NCI-H2081 treated with DMSO at 0.1 percent for 48 hours (cell line): ENCODE data around the gene OR51B4.
"Not testable (repeated sequence)": the region's sequence is repeated elsewhere in the genome, so short reads cannot be mapped to it uniquely, and the experiment has no call there.

Experiments
- DNase-seq: peaks from one replicate; lab custom pipeline; 2025; lab: John Stamatoyannopoulos, UW

OR51B4 gene

GRCh38 chr11:5294342-5294995 lies 7.3 kb downstream of the OR51B4 start:
- DNase-seq: not testable (repeated sequence)

- DNase-seq: no peak
These were observed 8.7 kb downstream of the OR51B4 start for GRCh38 chr11:5293028-5293427.

GRCh38 chr11:5291207-5291838 lies 10.4 kb downstream of the OR51B4 start:
- DNase-seq: no peak

GRCh38 chr11:5290106-5290505 lies 11.6 kb downstream of the OR51B4 start:
- DNase-seq: no peak

GRCh38 chr11:5289696-5290095 lies 12.1 kb downstream of the OR51B4 start:
- no peak for DNase-seq

- DNase-seq: no peak
These were observed 12.7 kb downstream of the OR51B4 start for GRCh38 chr11:5288906-5289550.

- no peak for DNase-seq
These were observed 13.4 kb downstream of the OR51B4 start for GRCh38 chr11:5288108-5288905.

GRCh38 chr11:5286901-5287300 lies 14.8 kb downstream of the OR51B4 start:
- no peak for DNase-seq

GRCh38 chr11:5286351-5286750 lies 15.4 kb downstream of the OR51B4 start:
- no peak for DNase-seq

GRCh38 chr11:5285703-5286340 lies 15.9 kb downstream of the OR51B4 start:
- DNase-seq: no peak

GRCh38 chr11:5284637-5285036 lies 17.1 kb downstream of the OR51B4 start:
- no peak for DNase-seq

- DNase-seq: no peak
These were observed 17.9 kb downstream of the OR51B4 start for GRCh38 chr11:5283882-5284281.

- no peak for DNase-seq
These were observed 18.7 kb downstream of the OR51B4 start for GRCh38 chr11:5283086-5283485.

- DNase-seq: no peak
These were observed 19.1 kb downstream of the OR51B4 start for GRCh38 chr11:5282628-5283027.

GRCh38 chr11:5281596-5281995 lies 20.1 kb downstream of the OR51B4 start:
- DNase-seq: no peak

GRCh38 chr11:5280582-5281102 lies 21.1 kb downstream of the OR51B4 start:
- DNase-seq: no peak

GRCh38 chr11:5279471-5280090 lies 22.2 kb downstream of the OR51B4 start:
- DNase-seq: no peak

GRCh38 chr11:5277807-5278382 lies 23.9 kb downstream of the OR51B4 start:
- no peak for DNase-seq

- DNase-seq: no peak
These were observed 25.0 kb downstream of the OR51B4 start for GRCh38 chr11:5276697-5277096.

GRCh38 chr11:5275369-5276110 lies 26.2 kb downstream of the OR51B4 start:
- no peak for DNase-seq
